T-cell (primary cell): Measurements from ENCODE around the gene GRIN2A. TPM values are rescaled to one million over a fixed set of nuclear protein-coding genes. Genes with fewer than 3 reads are reported as not detected.

Experiments
- ATAC-seq, 4 experiments: fragments of 200-7000 bp in 3 of 4; fragments of 150-1000 bp in 1 of 4; cut with Tn5 transposase; replicated peaks in 1 of 4; 1 replicate in 3 of 4; 2 replicates in 1 of 4; pipeline ENCODE4 v1.10.0; 2021; ENCODE audit warnings: moderate library complexity in 3 of 4, mild to moderate bottlenecking in 2 of 4, moderate number of reproducible peaks in 1 of 4
- CTCF ChIA-PET, 2 donors: fragments of 300-600 bp; sonication (Branson Sonifier 250); formaldehyde crosslinking; loops; one replicate each; lab custom pipeline; 2022; ENCODE audit warnings: antibody characterized with exemption in 2 of 2; lab: Charles Lee
- POLR2A ChIA-PET, 2 donors: fragments of 300-600 bp; sonication (Branson Sonifier 250); formaldehyde crosslinking; loops; one replicate each; lab custom pipeline; 2022; ENCODE audit warnings: antibody characterized with exemption in 2 of 2; lab: Charles Lee
- DNase-seq, 35 experiments: peaks; one replicate each; pipeline versions ENCODE4 v3.0.0 to v3.0.0-alpha.2; 2013 to 2023
- H3K27ac ChIP-seq: one replicate; pipeline ENCODE4 v1.5.1; 2013; ENCODE audit warnings: low read length
- H3K27me3 ChIP-seq, 2 experiments: replicated peaks in 1 of 2; 1 replicate in 1 of 2; 2 replicates in 1 of 2; pipeline versions ENCODE4 v1.6.1 to v1.7.0; 2013; ENCODE audit warnings: low read length in 1 of 2, mixed read lengths in 1 of 2; ENCODE audit not compliant: control insufficient read depth in 2 of 2, insufficient read depth in 2 of 2; ENCODE audit errors: extremely low read depth in 1 of 2
- H3K36me3 ChIP-seq, 2 donors: 1 replicate in 1 of 2; 2 replicates in 1 of 2; pipeline versions ENCODE4 v1.6.1 to v1.7.0; 2013; ENCODE audit warnings: low read length in 1 of 2; ENCODE audit not compliant: control insufficient read depth in 2 of 2, insufficient read depth in 1 of 2; ENCODE audit errors: extremely low read depth in 1 of 2
- H3K4me1 ChIP-seq, 2 experiments: 1 replicate in 1 of 2; 2 replicates in 1 of 2; pipeline versions ENCODE4 v1.6.1 to v1.7.0; 2013; ENCODE audit warnings: low read length in 2 of 2, mixed read lengths in 1 of 2; ENCODE audit not compliant: insufficient read depth in 2 of 2, control insufficient read depth in 1 of 2; ENCODE audit errors: extremely low read depth in 1 of 2
- H3K4me3 ChIP-seq, 2 donors: 1 replicate in 1 of 2; 2 replicates in 1 of 2; pipeline versions ENCODE4 v1.5.1 to v1.7.0; 2013; ENCODE audit warnings: mild to moderate bottlenecking in 2 of 2, low read length in 1 of 2, moderate library complexity in 1 of 2; ENCODE audit not compliant: control insufficient read depth in 1 of 2; ENCODE audit errors: extremely low read depth in 1 of 2
- H3K9me3 ChIP-seq: 2 replicates; pipeline ENCODE4 v1.7.0; 2013
- H3K27ac Mint-ChIP-seq, 2 donors: one replicate each; pipeline ENCODE4 v1.8.0; 2020 to 2021; ENCODE audit warnings: mild to moderate bottlenecking in 2 of 2, mixed read lengths in 2 of 2
- H3K27me3 Mint-ChIP-seq, 2 donors: one replicate each; pipeline ENCODE4 v1.8.0; 2021 to 2022; ENCODE audit warnings: mixed read lengths in 2 of 2
- H3K36me3 Mint-ChIP-seq: one replicate; pipeline ENCODE4 v1.8.0; 2021; ENCODE audit warnings: mixed read lengths
- H3K4me1 Mint-ChIP-seq, 3 donors: one replicate each; pipeline ENCODE4 v1.8.0; 2020 to 2022; ENCODE audit warnings: mixed read lengths in 3 of 3, mild to moderate bottlenecking in 1 of 3
- H3K4me3 Mint-ChIP-seq, 3 donors: one replicate each; pipeline ENCODE4 v1.8.0; 2020 to 2022; ENCODE audit warnings: mild to moderate bottlenecking in 3 of 3, mixed read lengths in 3 of 3, moderate library complexity in 3 of 3
- H3K9me3 Mint-ChIP-seq, 3 donors: one replicate each; pipeline ENCODE4 v1.8.0; 2020 to 2022; ENCODE audit warnings: mixed read lengths in 3 of 3
- WGBS: methylation state at CpG from one replicate; pipeline ENCODE4 v1.1.5; 2013; ENCODE audit warnings: missing lambda C conversion rate; ENCODE audit not compliant: insufficient coverage; 5-methylcytosine and 5-hydroxymethylcytosine counted together
- total RNA-seq, 35 experiments: library from RNA in 6 of 35; stranded (reverse) in 6 of 35; fragments of 120-200 nt in 1 of 35; gene quantifications; one replicate each; pipeline versions ENCODE4 v1.2.1 to v1.2.4 and lab custom pipeline; 2013 to 2026

The GRIN2A gene
- total RNA-seq, 5 donors from 2014 or later (not counting 1 experiment from before 2014, with no cell fraction given), result 0.03 TPM; not detected in 4

DNA sequence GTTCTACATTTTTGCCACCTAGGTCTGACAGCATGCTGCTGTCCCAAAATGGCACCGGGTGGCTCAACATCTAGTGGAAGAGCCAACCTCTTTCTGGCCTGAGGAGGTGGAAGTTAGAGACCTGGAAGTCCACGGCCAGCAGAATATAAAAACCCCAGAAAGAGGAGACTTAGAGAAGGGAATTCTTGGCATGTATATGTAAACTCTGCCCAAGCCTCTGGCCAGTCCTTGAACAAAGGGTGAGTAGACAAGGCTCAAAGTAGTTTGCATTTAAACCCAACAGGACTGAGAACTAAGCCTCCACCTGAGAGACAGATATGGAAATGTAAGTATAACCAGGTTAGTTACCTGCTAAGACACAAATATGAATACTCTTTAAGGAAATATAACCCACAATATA, 210.3 kb downstream of the GRIN2A start:
- no peaks in the 10 kb centered on the region for H3K36me3 Mint-ChIP-seq
- H3K9me3 Mint-ChIP-seq, result peaks cover 3 to 15% (median 7%) of the 10 kb centered on the region in 3 donors
- ChIA-PET POLR2A (no interaction called here), CTCF (no interaction called here)
- no peak overlapping the region for H3K27ac ChIP-seq
- no peak for DNase-seq
- no peaks in the 10 kb centered on the region for H3K9me3 ChIP-seq
- no peak overlapping the region for H3K27ac Mint-ChIP-seq
- H3K27me3 Mint-ChIP-seq, result peaks cover 3 to 4% of the 10 kb centered on the region in 2 donors
- H3K4me3 Mint-ChIP-seq, result no peak overlapping the region
- WGBS, result 60% methylated on average over 1 of the region's 2 CpGs
- no peaks in the 10 kb centered on the region for H3K4me1 Mint-ChIP-seq
- H3K27me3 ChIP-seq, result no peaks in the 10 kb centered on the region
- ATAC-seq, result no peak
- no peaks in the 10 kb centered on the region for H3K4me1 ChIP-seq
- H3K36me3 ChIP-seq, result no peaks in the 10 kb centered on the region
- no peak overlapping the region for H3K4me3 ChIP-seq

DNA sequence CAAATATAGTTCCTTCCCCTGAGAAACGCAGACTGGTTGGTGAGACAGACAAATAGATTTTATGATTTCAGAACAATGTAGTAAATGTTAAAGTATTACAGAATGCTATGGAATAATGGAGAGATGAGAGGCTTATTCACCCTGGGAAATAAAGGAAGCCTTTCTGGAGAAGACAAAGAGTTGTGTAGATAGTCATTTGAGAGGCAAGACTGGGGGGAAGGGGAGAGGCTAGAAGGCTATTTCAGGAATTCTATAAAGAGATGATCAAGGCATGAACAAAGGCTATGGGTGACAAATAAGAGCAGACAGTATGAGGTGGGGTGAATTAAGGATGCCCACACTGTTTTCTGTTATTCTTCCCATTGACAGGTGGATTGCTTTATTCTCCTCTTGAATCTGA, 211.4 kb downstream of the GRIN2A start:
- no peak overlapping the region for H3K4me3 ChIP-seq
- no peaks in the 10 kb centered on the region for H3K4me1 ChIP-seq
- DNase-seq (no peak), ATAC-seq (no peak)
- peaks cover 4 to 15% (median 10%) of the 10 kb centered on the region in 3 donors for H3K9me3 Mint-ChIP-seq
- H3K36me3 Mint-ChIP-seq, result no peaks in the 10 kb centered on the region
- H3K27ac Mint-ChIP-seq, result no peak overlapping the region
- no peaks in the 10 kb centered on the region for H3K36me3 ChIP-seq
- ChIA-PET POLR2A (no interaction called here), CTCF (no interaction called here)
- H3K27me3 Mint-ChIP-seq, result peaks cover 3 to 4% of the 10 kb centered on the region in 2 donors
- no peak overlapping the region for H3K27ac ChIP-seq
- no peaks in the 10 kb centered on the region for H3K9me3 ChIP-seq
- no peaks in the 10 kb centered on the region for H3K27me3 ChIP-seq
- WGBS, result no CpG with 5 or more reads among the region's 1 CpG
- no peaks in the 10 kb centered on the region for H3K4me1 Mint-ChIP-seq
- no peak overlapping the region for H3K4me3 Mint-ChIP-seq

- peaks cover 3 to 4% of the 10 kb centered on the region in 2 donors for H3K27me3 Mint-ChIP-seq
- no peaks in the 10 kb centered on the region for H3K4me1 ChIP-seq
- ChIA-PET POLR2A (no interaction called here), CTCF (no interaction called here)
- no peaks in the 10 kb centered on the region for H3K36me3 Mint-ChIP-seq
- no peak for ATAC-seq
- no peak overlapping the region for H3K4me3 ChIP-seq
- no peak overlapping the region for H3K4me3 Mint-ChIP-seq
- no peaks in the 10 kb centered on the region for H3K9me3 ChIP-seq
- H3K36me3 ChIP-seq, result no peaks in the 10 kb centered on the region
- H3K27me3 ChIP-seq, result no peaks in the 10 kb centered on the region
- WGBS, result 75% methylated on average over 1 of the region's 2 CpGs
- no peak overlapping the region for H3K27ac ChIP-seq
- H3K9me3 Mint-ChIP-seq, result peaks cover 4 to 15% (median 10%) of the 10 kb centered on the region in 3 donors
- H3K27ac Mint-ChIP-seq, result no peak overlapping the region
- no peak for DNase-seq
- H3K4me1 Mint-ChIP-seq, result no peaks in the 10 kb centered on the region
These were observed 212.0 kb downstream of the GRIN2A start for GRCh38 chr16:9970244-9970643.

DNA sequence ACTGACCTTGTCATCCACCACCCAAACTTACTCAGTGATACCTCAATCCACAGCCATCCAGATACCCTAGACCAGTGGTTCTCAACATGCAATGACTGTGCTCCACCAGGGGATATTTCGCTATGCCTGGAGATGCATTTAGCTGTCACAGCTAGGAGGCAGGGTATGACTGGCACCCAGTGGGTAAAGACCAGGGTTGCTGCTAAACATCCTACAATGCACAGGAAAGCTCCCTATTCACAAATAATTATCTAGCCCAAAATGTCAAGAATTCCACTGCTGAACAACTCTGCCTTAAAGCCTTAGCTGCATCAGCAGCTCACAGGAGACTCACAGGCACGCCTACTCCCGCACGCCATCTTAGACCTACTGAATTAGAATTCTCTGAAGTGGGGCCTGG, 212.6 kb downstream of the GRIN2A start:
- H3K27ac Mint-ChIP-seq, result no peak overlapping the region
- CTCF ChIA-PET, result no interaction called here
- Histone ChIP-seq H3K36me3 (no peaks in the 10 kb centered on the region), H3K4me3 (no peak overlapping the region), H3K9me3 (no peaks in the 10 kb centered on the region), H3K27me3 (no peaks in the 10 kb centered on the region), H3K4me1 (no peaks in the 10 kb centered on the region), H3K27ac (no peak overlapping the region)
- ATAC-seq (no peak), DNase-seq (no peak)
- no peaks in the 10 kb centered on the region for H3K4me1 Mint-ChIP-seq
- POLR2A ChIA-PET, result no interaction called here
- WGBS, result 80% methylated on average over 1 of the region's 4 CpGs
- H3K4me3 Mint-ChIP-seq, result no peak overlapping the region
- no peaks in the 10 kb centered on the region for H3K36me3 Mint-ChIP-seq
- H3K27me3 Mint-ChIP-seq, result peaks cover 3 to 4% of the 10 kb centered on the region in 2 donors
- H3K9me3 Mint-ChIP-seq, result peaks cover 4 to 16% (median 10%) of the 10 kb centered on the region in 3 donors

DNA sequence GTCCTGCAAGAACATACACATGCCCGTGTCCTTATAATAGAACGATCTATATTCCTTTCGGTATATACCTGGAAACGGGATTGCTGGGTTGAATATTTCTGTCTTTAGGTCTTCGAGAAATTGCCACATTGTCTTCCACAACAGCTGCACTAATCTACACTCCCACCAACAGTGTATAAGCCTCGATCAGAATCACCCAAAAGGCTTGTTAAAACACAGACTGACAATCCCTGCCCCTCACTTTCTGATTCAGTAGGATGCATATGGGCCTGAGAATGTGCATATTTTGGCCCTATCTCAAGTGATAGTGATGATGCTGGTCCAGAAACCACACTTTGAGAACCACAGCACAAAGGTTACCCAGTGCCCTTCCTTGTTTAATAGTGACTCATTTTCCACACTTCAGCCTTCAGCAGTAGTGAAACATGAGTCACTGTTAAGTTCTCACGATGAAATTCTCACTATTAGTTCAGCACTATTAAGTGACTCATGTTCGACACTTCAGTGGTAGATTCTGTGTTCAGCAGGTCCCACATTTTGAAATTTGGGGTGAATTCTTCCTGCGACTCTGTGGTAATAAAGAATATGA, 215.6 kb downstream of the GRIN2A start:
- H3K27me3 ChIP-seq, result no peaks in the 10 kb centered on the region
- H3K27ac ChIP-seq, result no peak overlapping the region
- H3K4me3 Mint-ChIP-seq, result no peak overlapping the region
- ChIA-PET POLR2A (no interaction called here), CTCF (no interaction called here)
- H3K27me3 Mint-ChIP-seq, result peaks cover 3 to 4% of the 10 kb centered on the region in 2 donors
- no peaks in the 10 kb centered on the region for H3K4me1 Mint-ChIP-seq
- H3K4me1 ChIP-seq, result no peaks in the 10 kb centered on the region
- no CpG with 5 or more reads among the region's 9 CpGs for WGBS
- no peak overlapping the region for H3K27ac Mint-ChIP-seq
- no peaks in the 10 kb centered on the region for H3K36me3 ChIP-seq
- ATAC-seq (no peak), DNase-seq (no peak)
- no peak overlapping the region for H3K4me3 ChIP-seq
- no peaks in the 10 kb centered on the region for H3K36me3 Mint-ChIP-seq
- H3K9me3 ChIP-seq, result no peaks in the 10 kb centered on the region
- H3K9me3 Mint-ChIP-seq, result peaks cover 4 to 13% (median 10%) of the 10 kb centered on the region in 3 donors

GRCh38 chr16:9965079-9965478, 217.1 kb downstream of the GRIN2A start:
- Histone ChIP-seq H3K9me3 (no peaks in the 10 kb centered on the region), H3K4me1 (no peaks in the 10 kb centered on the region), H3K36me3 (no peaks in the 10 kb centered on the region), H3K27me3 (no peaks in the 10 kb centered on the region), H3K4me3 (no peak overlapping the region), H3K27ac (no peak overlapping the region)
- CTCF ChIA-PET, result no interaction called here
- Mint-ChIP-seq H3K36me3 (no peaks in the 10 kb centered on the region), H3K9me3 (peaks cover 6 to 10% (median 8%) of the 10 kb centered on the region in 3 donors), H3K27me3 (peaks cover 0 to 1% of the 10 kb centered on the region in 2 donors), H3K4me3 (no peak overlapping the region), H3K27ac (no peak overlapping the region), H3K4me1 (no peaks in the 10 kb centered on the region)
- POLR2A ChIA-PET, result no interaction called here
- DNase-seq, result no peak
- 72% methylated on average over 2 of the region's 3 CpGs for WGBS
- ATAC-seq, result no peak
